HFFc6 (cell line): ENCODE results near the gene UBAC2. TPM values are rescaled to one million over a fixed set of nuclear protein-coding genes. Genes with fewer than 3 reads are reported as not detected.

Experiments
- DNase-seq: peaks from one replicate; pipeline ENCODE4 v3.0.0-alpha.2; 2018
- H3K27ac Mint-ChIP-seq: 2 replicates; pipeline ENCODE4 v1.8.0; 2020; ENCODE audit warnings: mild to moderate bottlenecking, mixed read lengths
- H3K27me3 Mint-ChIP-seq: 2 replicates; pipeline ENCODE4 v1.8.0; 2021; ENCODE audit warnings: mild to moderate bottlenecking, moderate library complexity, mixed read lengths; ENCODE audit not compliant: insufficient read depth
- H3K36me3 Mint-ChIP-seq: 2 replicates; pipeline ENCODE4 v1.8.0; 2021; ENCODE audit warnings: low read depth, mixed read lengths
- H3K4me1 Mint-ChIP-seq: 2 replicates; pipeline ENCODE4 v1.8.0; 2020; ENCODE audit warnings: low read depth, mixed read lengths
- H3K4me3 Mint-ChIP-seq: 2 replicates; pipeline ENCODE4 v1.8.0; 2020; ENCODE audit warnings: mild to moderate bottlenecking, moderate library complexity, mixed read lengths
- H3K9me3 Mint-ChIP-seq: 2 replicates; pipeline ENCODE4 v1.8.0; 2020; ENCODE audit warnings: mild to moderate bottlenecking, mixed read lengths
- total RNA-seq, 6 experiments: library from RNA; stranded (reverse); fragmentation: NEBNext Ultra II Directional; extraction: Animal tissue kit (Norgen Biotek cat#: 25700); gene quantifications; 2 replicates in 1 of 6; 3 replicates in 5 of 6; pipeline ENCODE4 v1.2.3, GENCODE V29; 2021
- TF ChIP-seq, protein P1 (sequence below): fragments of 200-600 bp; sonication (generic); IDR thresholded peaks from 2 replicates; pipeline ENCODE4 v1.5.0; 2021; ENCODE audit warnings: antibody characterized with exemption, mild to moderate bottlenecking

The UBAC2 gene
- total RNA-seq, 6 experiments from 2014 or later: 38.8 to 53.5 (median 46.4) TPM

DNA sequence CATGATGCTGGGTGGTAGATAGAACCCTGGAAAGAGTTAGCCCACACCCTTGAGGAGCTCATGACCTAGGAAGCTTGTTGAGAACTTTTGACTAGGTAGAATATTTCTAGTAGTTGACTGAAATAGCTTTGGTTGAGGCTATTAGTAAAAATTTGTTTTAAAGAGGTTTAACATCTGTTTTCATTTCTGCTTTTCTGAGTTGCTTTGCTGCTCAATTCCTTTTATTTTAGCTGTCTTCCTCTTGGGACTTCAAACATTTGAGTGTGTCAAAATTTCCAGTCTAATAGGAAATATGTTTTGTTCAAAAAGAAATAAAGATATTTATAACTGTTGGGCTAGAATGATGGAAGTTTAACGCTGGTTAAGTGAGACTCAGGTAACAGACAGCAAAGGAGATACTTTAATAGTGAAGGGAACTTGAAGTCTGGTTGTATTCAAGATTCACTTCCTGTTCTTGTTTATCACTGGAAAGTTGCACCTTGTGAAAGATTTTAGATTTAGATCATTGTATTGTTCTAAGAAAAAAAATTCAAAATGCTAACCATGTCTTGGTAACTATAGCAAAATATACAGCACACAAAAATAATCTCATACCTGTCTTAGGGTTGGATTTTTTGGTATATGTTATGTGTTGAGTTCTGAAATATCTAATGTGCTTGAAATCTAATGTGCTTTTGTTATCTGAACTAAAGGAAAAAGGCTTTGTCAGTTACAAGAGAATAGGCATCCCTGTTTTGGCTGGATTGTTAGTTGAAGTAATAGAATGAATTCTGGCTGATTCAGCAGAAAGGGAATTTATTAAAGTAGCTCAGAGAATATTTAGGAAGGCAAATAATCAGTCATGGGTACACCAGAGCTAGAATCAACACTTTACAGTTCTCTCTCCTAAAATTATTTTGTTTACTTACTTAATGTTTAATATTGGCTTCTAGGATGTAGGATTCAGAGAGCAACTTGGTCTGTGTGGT is 81.9 kb downstream of the UBAC2 start:
- no peaks in the 10 kb centered on the region for H3K9me3 Mint-ChIP-seq
- no peak overlapping the region for H3K27ac Mint-ChIP-seq
- H3K4me1 Mint-ChIP-seq: peaks cover 40% of the 10 kb centered on the region
- H3K27me3 Mint-ChIP-seq: no peaks in the 10 kb centered on the region; the same call in 1 of the 2 replicates
- TF ChIP-seq, protein P1, sequence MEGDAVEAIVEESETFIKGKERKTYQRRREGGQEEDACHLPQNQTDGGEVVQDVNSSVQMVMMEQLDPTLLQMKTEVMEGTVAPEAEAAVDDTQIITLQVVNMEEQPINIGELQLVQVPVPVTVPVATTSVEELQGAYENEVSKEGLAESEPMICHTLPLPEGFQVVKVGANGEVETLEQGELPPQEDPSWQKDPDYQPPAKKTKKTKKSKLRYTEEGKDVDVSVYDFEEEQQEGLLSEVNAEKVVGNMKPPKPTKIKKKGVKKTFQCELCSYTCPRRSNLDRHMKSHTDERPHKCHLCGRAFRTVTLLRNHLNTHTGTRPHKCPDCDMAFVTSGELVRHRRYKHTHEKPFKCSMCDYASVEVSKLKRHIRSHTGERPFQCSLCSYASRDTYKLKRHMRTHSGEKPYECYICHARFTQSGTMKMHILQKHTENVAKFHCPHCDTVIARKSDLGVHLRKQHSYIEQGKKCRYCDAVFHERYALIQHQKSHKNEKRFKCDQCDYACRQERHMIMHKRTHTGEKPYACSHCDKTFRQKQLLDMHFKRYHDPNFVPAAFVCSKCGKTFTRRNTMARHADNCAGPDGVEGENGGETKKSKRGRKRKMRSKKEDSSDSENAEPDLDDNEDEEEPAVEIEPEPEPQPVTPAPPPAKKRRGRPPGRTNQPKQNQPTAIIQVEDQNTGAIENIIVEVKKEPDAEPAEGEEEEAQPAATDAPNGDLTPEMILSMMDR: no peak
- no peaks in the 10 kb centered on the region for H3K36me3 Mint-ChIP-seq
- no peak overlapping the region for H3K4me3 Mint-ChIP-seq
- DNase-seq: no peak

DNA sequence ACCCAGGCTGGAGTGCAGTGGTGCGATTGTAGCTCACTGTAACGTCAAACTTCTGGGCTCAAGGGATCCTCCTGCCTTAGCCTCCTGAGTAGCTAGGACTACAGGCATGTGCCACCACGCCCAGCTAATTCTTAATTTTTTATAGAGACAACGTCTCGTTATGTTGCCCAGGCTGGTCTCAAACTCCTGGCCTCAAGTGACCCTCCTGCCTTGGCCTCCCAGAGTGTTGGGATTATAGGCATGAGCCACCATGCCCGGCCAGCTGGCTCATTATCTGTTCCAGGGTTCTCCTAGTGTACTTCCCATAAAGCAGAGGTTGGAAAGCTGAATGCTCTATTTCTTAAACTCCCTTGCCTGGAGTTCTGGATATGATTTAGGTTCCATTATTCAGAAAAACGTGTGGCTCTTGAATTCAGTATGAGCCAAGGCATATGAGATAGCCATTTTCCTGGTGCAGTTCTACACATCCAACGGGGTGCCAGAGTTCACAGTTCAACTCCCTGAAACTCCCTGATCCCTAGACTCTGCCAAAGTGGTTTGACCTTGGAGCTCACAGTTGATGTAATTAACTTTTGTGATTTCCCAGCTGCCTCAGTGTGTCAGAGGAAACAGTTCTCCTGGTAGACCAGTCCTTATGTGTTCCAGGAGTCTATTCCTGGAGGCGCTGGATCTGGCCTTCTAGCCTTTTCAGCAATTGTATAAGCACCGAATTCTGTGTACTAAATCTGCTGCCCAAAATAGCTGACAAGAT is 85.0 kb downstream of the UBAC2 start:
- no peak for DNase-seq
- Mint-ChIP-seq H3K9me3 (no peaks in the 10 kb centered on the region), H3K4me1 (peaks cover 38% of the 10 kb centered on the region), H3K27ac (no peak overlapping the region), H3K27me3 (no peaks in the 10 kb centered on the region; the same call in 1 of the 2 replicates), H3K4me3 (no peak overlapping the region), H3K36me3 (no peaks in the 10 kb centered on the region)
- TF ChIP-seq, protein P1: no peak

DNA sequence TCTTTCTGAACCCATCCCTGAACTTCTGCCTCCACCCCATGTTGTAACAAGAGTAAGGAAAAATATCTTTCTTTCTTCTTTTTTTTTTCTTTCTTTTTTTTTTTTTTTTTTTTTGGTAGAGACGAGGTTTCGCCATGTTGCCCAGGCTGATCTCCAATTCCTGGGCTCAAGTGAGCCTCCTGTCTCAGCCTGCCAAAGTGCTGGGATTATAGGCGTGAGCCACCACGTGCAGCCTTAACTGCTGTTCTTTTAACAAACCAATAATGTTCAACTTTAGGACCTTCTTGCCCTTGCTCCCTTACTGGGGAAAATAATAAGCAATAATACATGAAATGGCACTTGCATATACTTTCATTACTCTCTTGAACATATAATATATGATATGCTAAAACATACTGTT is 86.9 kb downstream of the UBAC2 start:
- TF ChIP-seq, protein P1: no peak
- no peaks in the 10 kb centered on the region; the same call in 1 of the 2 replicates for H3K27me3 Mint-ChIP-seq
- no peak overlapping the region for H3K4me3 Mint-ChIP-seq
- DNase-seq: no peak
- peaks cover 26% of the 10 kb centered on the region for H3K4me1 Mint-ChIP-seq
- no peaks in the 10 kb centered on the region for H3K36me3 Mint-ChIP-seq
- no peaks in the 10 kb centered on the region for H3K9me3 Mint-ChIP-seq
- no peak overlapping the region for H3K27ac Mint-ChIP-seq

DNA sequence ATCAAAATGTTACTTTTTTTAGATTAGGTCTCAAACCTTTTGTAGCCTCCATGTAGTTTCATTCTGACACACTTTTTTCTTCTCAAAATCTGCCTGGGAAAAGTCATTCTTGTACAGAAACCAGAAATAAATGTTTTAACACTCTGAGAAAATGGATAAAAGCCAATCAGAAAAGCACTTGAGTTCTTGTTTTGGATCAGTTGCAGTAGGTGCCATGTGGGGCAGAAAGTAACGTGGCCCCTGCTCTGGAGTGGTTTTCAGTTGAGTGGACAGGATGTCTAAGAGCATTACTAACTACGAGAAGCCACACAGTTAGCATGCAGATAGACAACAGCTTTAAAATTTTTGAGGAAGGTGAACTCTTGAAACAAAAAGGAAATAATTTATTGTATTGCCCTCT is 87.4 kb downstream of the UBAC2 start:
- no peaks in the 10 kb centered on the region for H3K36me3 Mint-ChIP-seq
- no peak for DNase-seq
- TF ChIP-seq, protein P1: no peak

DNA sequence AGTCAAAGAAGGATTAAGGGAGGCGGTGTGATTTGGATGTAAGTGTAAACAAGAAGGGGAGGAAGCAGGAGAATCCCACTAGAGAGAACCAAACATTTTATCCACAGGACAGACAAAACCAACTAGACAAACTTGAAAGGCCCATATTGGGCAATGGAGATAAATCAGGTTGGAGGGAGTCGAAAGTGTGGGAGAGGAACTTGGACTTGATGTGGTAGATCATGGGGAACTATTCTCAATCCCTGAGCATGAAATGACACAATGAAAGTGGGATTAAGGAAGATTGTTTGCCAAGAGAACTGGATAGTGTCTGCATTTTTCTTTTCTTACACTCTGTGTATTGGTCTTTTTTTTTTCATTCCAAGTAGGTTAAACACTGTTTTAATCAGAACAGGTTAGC is 88.6 kb downstream of the UBAC2 start:
- no peak overlapping the region for H3K27ac Mint-ChIP-seq
- no peaks in the 10 kb centered on the region for H3K9me3 Mint-ChIP-seq
- H3K4me1 Mint-ChIP-seq: peaks cover 10% of the 10 kb centered on the region
- TF ChIP-seq, protein P1: no peak
- no peaks in the 10 kb centered on the region; the same call in 1 of the 2 replicates for H3K27me3 Mint-ChIP-seq
- no peak overlapping the region for H3K4me3 Mint-ChIP-seq
- no peak for DNase-seq
- H3K36me3 Mint-ChIP-seq: no peaks in the 10 kb centered on the region

More for the DNA sequence above, 87.4 kb downstream of the UBAC2 start:
- Mint-ChIP-seq H3K9me3 (no peaks in the 10 kb centered on the region), H3K4me3 (no peak overlapping the region), H3K27ac (no peak overlapping the region; the same call in 1 of the 2 replicates), H3K4me1 (peaks cover 20% of the 10 kb centered on the region), H3K27me3 (no peaks in the 10 kb centered on the region; the same call in 1 of the 2 replicates)
